Hepatocyte (in vitro differentiated cells): ENCODE data around the gene SHANK1.

Source experiments
- EZH2 ChIP-seq: fragments of 200-600 bp; sonication (generic); IDR thresholded peaks from 2 replicates; pipeline ENCODE4 v1.6.1; 2016; ENCODE audit warnings: antibody characterized with exemption, mild to moderate bottlenecking, borderline replicate concordance
- EZH2phosphoT487 ChIP-seq: fragments of 200-600 bp; sonication (generic); IDR thresholded peaks from one replicate; pipeline ENCODE4 v1.6.1; 2018; ENCODE audit warnings: antibody characterized with exemption, mild to moderate bottlenecking, low read depth, moderate library complexity; ENCODE audit not compliant: unreplicated experiment, severe bottlenecking
- TF ChIP-seq, protein P1 (sequence below): fragments of 200-600 bp; sonication (generic); IDR thresholded peaks from 2 replicates; pipeline ENCODE4 v1.5.1; 2016; ENCODE audit warnings: antibody characterized with exemption, mild to moderate bottlenecking; ENCODE audit not compliant: poor library complexity

DNA sequence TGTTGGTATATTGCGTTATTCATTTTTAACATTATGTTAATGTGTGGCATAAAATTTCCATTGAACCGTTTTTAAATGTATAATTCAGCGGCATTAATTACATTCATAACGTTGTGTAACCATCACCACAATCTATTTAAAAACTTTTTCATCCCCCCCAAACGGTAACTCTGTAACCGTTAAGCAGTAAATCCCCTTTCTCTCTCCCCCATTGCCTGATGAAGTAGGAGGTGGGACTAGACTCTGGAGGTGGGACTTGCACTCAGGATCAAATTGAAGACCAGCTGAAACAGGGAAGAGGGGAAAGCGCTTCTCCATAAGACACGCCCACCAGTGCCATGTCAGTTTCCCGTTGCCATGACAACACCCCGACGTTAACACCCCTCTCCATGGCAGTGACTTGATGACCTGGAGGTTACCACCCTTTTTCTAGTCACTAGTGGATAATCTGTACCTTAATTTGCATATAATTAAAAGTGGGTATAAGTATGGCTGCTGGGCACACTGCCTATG is 20.4 kb upstream of the SHANK1 start:
- TF ChIP-seq, protein P1, sequence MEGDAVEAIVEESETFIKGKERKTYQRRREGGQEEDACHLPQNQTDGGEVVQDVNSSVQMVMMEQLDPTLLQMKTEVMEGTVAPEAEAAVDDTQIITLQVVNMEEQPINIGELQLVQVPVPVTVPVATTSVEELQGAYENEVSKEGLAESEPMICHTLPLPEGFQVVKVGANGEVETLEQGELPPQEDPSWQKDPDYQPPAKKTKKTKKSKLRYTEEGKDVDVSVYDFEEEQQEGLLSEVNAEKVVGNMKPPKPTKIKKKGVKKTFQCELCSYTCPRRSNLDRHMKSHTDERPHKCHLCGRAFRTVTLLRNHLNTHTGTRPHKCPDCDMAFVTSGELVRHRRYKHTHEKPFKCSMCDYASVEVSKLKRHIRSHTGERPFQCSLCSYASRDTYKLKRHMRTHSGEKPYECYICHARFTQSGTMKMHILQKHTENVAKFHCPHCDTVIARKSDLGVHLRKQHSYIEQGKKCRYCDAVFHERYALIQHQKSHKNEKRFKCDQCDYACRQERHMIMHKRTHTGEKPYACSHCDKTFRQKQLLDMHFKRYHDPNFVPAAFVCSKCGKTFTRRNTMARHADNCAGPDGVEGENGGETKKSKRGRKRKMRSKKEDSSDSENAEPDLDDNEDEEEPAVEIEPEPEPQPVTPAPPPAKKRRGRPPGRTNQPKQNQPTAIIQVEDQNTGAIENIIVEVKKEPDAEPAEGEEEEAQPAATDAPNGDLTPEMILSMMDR, result no peak
- TF ChIP-seq EZH2 (no peak), EZH2phosphoT487 (no peak)
